SK-N-SH (cell line): Measurements from ENCODE around the gene TAPBP. TPM values are rescaled to one million over a fixed set of nuclear protein-coding genes. Genes with fewer than 3 reads are reported as not detected.

Source experiments
- CTCF ChIA-PET: fragments of 300-600, 350-600 bp; formaldehyde crosslinking; extraction: SDS; loops from one replicate; lab custom pipeline; 2021; lab: Yijun Ruan, JAX
- POLR2A ChIA-PET: fragments of 350-600 bp; sonication (Branson Sonifier 250); formaldehyde crosslinking; extraction: SDS; loops from one replicate; lab custom pipeline; 2020; ENCODE audit warnings: antibody characterized with exemption, inconsistent platforms; lab: Yijun Ruan, JAX
- DNase-seq: peaks from one replicate; pipeline ENCODE4 v3.0.0; 2012
- H2AFZ ChIP-seq: fragments of 200-600 bp; sonication (generic); 2 replicates; pipeline ENCODE4 v1.8.1; 2016; ENCODE audit warnings: antibody characterized with exemption, mild to moderate bottlenecking, low read depth
- H3F3A ChIP-seq: fragments of 200-600 bp; sonication (generic); replicated peaks from 2 replicates; pipeline ENCODE3; 2016; ENCODE audit warnings: antibody characterized with exemption, mild to moderate bottlenecking; ENCODE audit not compliant: insufficient read depth
- H3K27ac ChIP-seq, 2 experiments: fragments of 200-500 bp in 1 of 2; fragments of 200-600 bp in 1 of 2; sonication (Bioruptor generic) in 1 of 2; sonication (generic), shearing (Covaris generic) in 1 of 2; 2 replicates each; pipeline versions ENCODE4 v1.5.1 to v1.6.1; 2014 to 2016; ENCODE audit warnings: low read depth in 2 of 2, inconsistent platforms in 1 of 2, low read length in 1 of 2, mild to moderate bottlenecking in 1 of 2, mixed read lengths in 1 of 2
- H3K27me3 ChIP-seq: fragments of 200-600 bp; sonication (generic), shearing (Covaris generic); 2 replicates; pipeline ENCODE4 v1.6.1; 2016; ENCODE audit warnings: mixed run types; ENCODE audit not compliant: insufficient read depth
- H3K36me3 ChIP-seq, 2 experiments: fragments of 200-500 bp in 1 of 2; fragments of 200-600 bp in 1 of 2; sonication (Bioruptor generic) in 1 of 2; sonication (generic) in 1 of 2; replicated peaks in 1 of 2; 2 replicates each; pipeline versions ENCODE3 to v1.5.1; 2014 to 2016; ENCODE audit warnings: low read length in 1 of 2, mild to moderate bottlenecking in 1 of 2; ENCODE audit not compliant: insufficient read depth in 2 of 2, control insufficient read depth in 1 of 2
- H3K4me1 ChIP-seq, 2 experiments: fragments of 200-500 bp in 1 of 2; fragments of 200-600 bp in 1 of 2; sonication (Bioruptor generic) in 1 of 2; sonication (generic), shearing (Covaris generic) in 1 of 2; 2 replicates each; pipeline versions ENCODE4 v1.5.1 to v1.6.1; 2014 to 2016; ENCODE audit warnings: low read depth in 1 of 2, low read length in 1 of 2, mixed run types in 1 of 2; ENCODE audit not compliant: insufficient read depth in 2 of 2, control insufficient read depth in 1 of 2
- H3K4me2 ChIP-seq: fragments of 200-600 bp; sonication (generic), shearing (Covaris generic); 2 replicates; pipeline ENCODE4 v1.6.1; 2017; ENCODE audit warnings: mixed run types
- H3K4me3 ChIP-seq, 2 experiments: fragments of 200-500 bp in 1 of 2; fragments of 200-600 bp in 1 of 2; sonication (Bioruptor generic) in 1 of 2; sonication (generic), shearing (Covaris generic) in 1 of 2; 2 replicates each; pipeline versions ENCODE4 v1.5.1 to v1.8.1; 2014 to 2016; ENCODE audit warnings: low read depth in 2 of 2, inconsistent platforms in 1 of 2, low read length in 1 of 2, mild to moderate bottlenecking in 1 of 2, mixed read lengths in 1 of 2, moderate library complexity in 1 of 2
- H3K79me2 ChIP-seq: fragments of 200-600 bp; sonication (generic); 2 replicates; pipeline ENCODE4 v1.8.1; 2017; ENCODE audit warnings: mild to moderate bottlenecking; ENCODE audit not compliant: insufficient read depth
- H3K9ac ChIP-seq: fragments of 200-600 bp; sonication (generic); 2 replicates; pipeline ENCODE4 v1.6.1; 2017; ENCODE audit warnings: mixed run types
- H3K9me2 ChIP-seq: fragments of 200-600 bp; sonication (generic); 2 replicates; pipeline ENCODE4 v1.6.1; 2017; ENCODE audit warnings: mixed run types
- H3K9me3 ChIP-seq: fragments of 200-600 bp; sonication (generic); 2 replicates; pipeline ENCODE4 v1.6.1; 2017; ENCODE audit warnings: mixed run types, mild to moderate bottlenecking, moderate library complexity
- H4K20me1 ChIP-seq: fragments of 200-600 bp; sonication (generic); 2 replicates; pipeline ENCODE4 v1.6.1; 2017; ENCODE audit warnings: mild to moderate bottlenecking, mixed run types; ENCODE audit not compliant: insufficient read depth
- FOSL2 ChIP-seq: IDR thresholded peaks from 2 replicates; pipeline ENCODE4 v1.4.0; 2012; ENCODE audit warnings: low read depth, mild to moderate bottlenecking, moderate library complexity, borderline replicate concordance
- GATA2 ChIP-seq: sonication (generic); formaldehyde crosslinking; IDR thresholded peaks from 2 replicates; pipeline ENCODE4 v1.5.0; 2020; ENCODE audit warnings: mild to moderate bottlenecking, missing genetic modification reagents
- MXI1 ChIP-seq: IDR thresholded peaks from 2 replicates; pipeline ENCODE4 v1.6.1; 2012; ENCODE audit warnings: mild to moderate bottlenecking, low read depth, low read length, improper control_type of control experiment
- NFIC ChIP-seq: IDR thresholded peaks from 2 replicates; pipeline ENCODE4 v1.4.0; 2012; ENCODE audit warnings: borderline replicate concordance
- REST ChIP-seq: IDR thresholded peaks from 2 replicates; pipeline ENCODE4 v1.6.1; 2012; ENCODE audit warnings: mild to moderate bottlenecking, low read depth, low read length, moderate library complexity
- YY1 ChIP-seq: IDR thresholded peaks from 2 replicates; pipeline ENCODE4 v1.4.0; 2012; ENCODE audit warnings: low read depth, mild to moderate bottlenecking
- WGBS: methylation state at CpG from one replicate; pipeline ENCODE4 v1.1.6; 2017; ENCODE audit warnings: low lambda C conversion rate; 5-methylcytosine and 5-hydroxymethylcytosine counted together
- polyA plus RNA-seq, 3 experiments: library from polyadenylated mRNA; depleted of rRNA; stranded (reverse); fragments of >200 nt; gene quantifications; 2 replicates each; pipeline ENCODE4 v1.2.3, GENCODE V29; 2012

TAPBP gene
- polyA plus RNA-seq, 1 of the 3 experiments (the other 2 are of a cell fraction) = 44.5 TPM

GRCh38 chr6:33316603-33317418, 2.9 kb upstream of the TAPBP start:
- ChIA-PET POLR2A (interaction anchor here (1.5 to 1.9 kb wide), 3 partner anchors 17 to 345 kb away, joined by 6 to 11 read pairs (median 10); partner anchors contain the start of genes RPS18 and VPS52), CTCF (interaction anchor here (1.0 to 4.5 kb wide), 6 partner anchors 17 to 109 kb away, joined by 3 to 16 read pairs (median 4); partner anchors contain the start of genes RPS18 and VPS52)
- Histone ChIP-seq H3K4me3 (peak overlapping the region; percentile 50 to 56), H3F3A (peaks cover 43% of the 10 kb centered on the region), H3K9me3 (no peaks in the 10 kb centered on the region), H4K20me1 (peaks cover 8% of the 10 kb centered on the region; the same call in 1 of the 2 replicates), H3K36me3 (peaks cover 19 to 27% of the 10 kb centered on the region in 2 experiments), H3K79me2 (peaks cover 65% of the 10 kb centered on the region), H3K9ac (no peak overlapping the region), H3K9me2 (no peaks in the 10 kb centered on the region), H3K27ac (peak overlapping the region; percentile 40 to 56; a peak in 2 of 4 replicates), H3K4me1 (peaks cover 29 to 59% of the 10 kb centered on the region in 2 experiments; a peak in 3 of 4 replicates), H2AFZ (no peak overlapping the region), H3K4me2 (peak overlapping the region; percentile 74), H3K27me3 (no peaks in the 10 kb centered on the region)
- WGBS = 73% methylated on average over 19 of the region's 19 CpGs
- DNase-seq = peak; percentile 40
- TF ChIP-seq GATA2 (CRISPR knock-in tag) = no peak
- no peak for TF ChIP-seq FOSL2

GRCh38 chr6:33315793-33316602, 2.1 kb upstream of the TAPBP start:
- Histone ChIP-seq H3K4me3 (no peak overlapping the region), H3K9ac (no peak overlapping the region), H3K4me1 (peaks cover 23 to 51% of the 10 kb centered on the region in 2 experiments; a peak in 3 of 4 replicates), H3K4me2 (no peak overlapping the region), H2AFZ (no peak overlapping the region), H3K9me3 (no peaks in the 10 kb centered on the region), H3K27ac (no peak overlapping the region; a peak in 1 of 4 replicates), H3K27me3 (no peaks in the 10 kb centered on the region), H3K36me3 (peaks cover 24 to 26% of the 10 kb centered on the region in 2 experiments), H3K79me2 (peaks cover 65% of the 10 kb centered on the region), H4K20me1 (peaks cover 8% of the 10 kb centered on the region; the same call in 1 of the 2 replicates), H3F3A (peaks cover 36% of the 10 kb centered on the region), H3K9me2 (no peaks in the 10 kb centered on the region)
- TF ChIP-seq YY1 (no peak), NFIC (no peak), MXI1 (no peak), FOSL2 (no peak), REST (0 out of 2 replicates have a peak, but pooled peaks have one; percentile 41)
- ChIA-PET POLR2A (interaction anchor here (1.1 kb wide), 1 partner anchor 44 kb away, joined by 3 read pairs; the partner anchor contains the start of gene RPS18), CTCF (interaction anchor here (0.8 to 2.9 kb wide), 2 partner anchors 17 kb away, joined by 3 to 11 read pairs; no protein-coding TSS in a partner anchor)
- peak; percentile 4 for DNase-seq
- WGBS = 97% methylated on average over 15 of the region's 17 CpGs
